COLO829 (cell line): ENCODE results near the gene MAGI2.

ENCODE experiments used
- DNase-seq: peaks from one replicate; pipeline ENCODE4 v3.0.0; 2012; ENCODE audit warnings: low spot score

The MAGI2 gene

GRCh38 chr7:79376299-79377025 is 77.0 kb downstream of the MAGI2 start:
- no peak for DNase-seq

- DNase-seq: no peak
Observed at GRCh38 chr7:79361214-79361613, 92.3 kb downstream of the MAGI2 start.

GRCh38 chr7:79359827-79360226 is 93.6 kb downstream of the MAGI2 start:
- no peak for DNase-seq

GRCh38 chr7:79357101-79357500 is 96.4 kb downstream of the MAGI2 start:
- DNase-seq: no peak

GRCh38 chr7:79353720-79354468 is 99.6 kb downstream of the MAGI2 start:
- DNase-seq: no peak

- DNase-seq: no peak
Observed at GRCh38 chr7:79352323-79352722, 101.1 kb downstream of the MAGI2 start.

- no peak for DNase-seq
Observed at GRCh38 chr7:79347351-79347750, 106.1 kb downstream of the MAGI2 start.

- no peak for DNase-seq
Observed at GRCh38 chr7:79341902-79342301, 111.6 kb downstream of the MAGI2 start.

- DNase-seq: no peak
Observed at GRCh38 chr7:79340212-79340611, 113.3 kb downstream of the MAGI2 start.

GRCh38 chr7:79339208-79339925 is 114.1 kb downstream of the MAGI2 start:
- no peak for DNase-seq

- no peak for DNase-seq
Observed at GRCh38 chr7:79337717-79338116, 115.8 kb downstream of the MAGI2 start.

GRCh38 chr7:79334841-79335240 is 118.6 kb downstream of the MAGI2 start:
- no peak for DNase-seq

- DNase-seq: no peak
Observed at GRCh38 chr7:79334334-79334733, 119.1 kb downstream of the MAGI2 start.

- DNase-seq: no peak
Observed at GRCh38 chr7:79332091-79332490, 121.4 kb downstream of the MAGI2 start.

- DNase-seq: no peak
Observed at GRCh38 chr7:79329464-79329863, 124.0 kb downstream of the MAGI2 start.

- no peak for DNase-seq
Observed at GRCh38 chr7:79320741-79321473, 132.6 kb downstream of the MAGI2 start.

- DNase-seq: no peak
Observed at GRCh38 chr7:79319369-79319768, 134.1 kb downstream of the MAGI2 start.

- DNase-seq: peak; percentile 31
Observed at GRCh38 chr7:79317728-79318127, 135.7 kb downstream of the MAGI2 start.

- DNase-seq: no peak
Observed at GRCh38 chr7:79312022-79312421, 141.4 kb downstream of the MAGI2 start.

GRCh38 chr7:79308192-79308591 is 145.3 kb downstream of the MAGI2 start:
- DNase-seq: no peak

- DNase-seq: no peak
Observed at GRCh38 chr7:79307376-79307775, 146.1 kb downstream of the MAGI2 start.

GRCh38 chr7:79304711-79305110 is 148.8 kb downstream of the MAGI2 start:
- no peak for DNase-seq
